Glutamatergic neuron (in vitro differentiated cells): ENCODE measurements around the gene DPPA4. TPM values are rescaled to one million over a fixed set of nuclear protein-coding genes. Genes with fewer than 3 reads are reported as not detected.
A peak's percentile ranks its signal among the peaks of the same experiment; 100 is the strongest.

Experiments used
- DNase-seq: peaks from one replicate; pipeline ENCODE4 v3.0.0; 2022
- H3K27ac Mint-ChIP-seq: one replicate; pipeline ENCODE4 v1.8.0; 2020; ENCODE audit warnings: mild to moderate bottlenecking, mixed read lengths, inconsistent platforms; ENCODE audit not compliant: unreplicated experiment
- H3K27me3 Mint-ChIP-seq: one replicate; pipeline ENCODE4 v1.8.0; 2020; ENCODE audit warnings: mild to moderate bottlenecking, moderate library complexity, mixed read lengths, inconsistent platforms; ENCODE audit not compliant: unreplicated experiment
- H3K36me3 Mint-ChIP-seq: one replicate; pipeline ENCODE4 v1.8.0; 2020; ENCODE audit warnings: mild to moderate bottlenecking, mixed read lengths, inconsistent platforms; ENCODE audit not compliant: unreplicated experiment
- H3K4me1 Mint-ChIP-seq: one replicate; pipeline ENCODE4 v1.8.0; 2020; ENCODE audit warnings: mild to moderate bottlenecking, low read depth, mixed read lengths, inconsistent platforms; ENCODE audit not compliant: unreplicated experiment
- H3K4me3 Mint-ChIP-seq: one replicate; pipeline ENCODE4 v1.8.0; 2020; ENCODE audit warnings: mild to moderate bottlenecking, mixed read lengths, inconsistent platforms; ENCODE audit not compliant: unreplicated experiment
- H3K9me3 Mint-ChIP-seq: one replicate; pipeline ENCODE4 v1.8.0; 2020; ENCODE audit warnings: mild to moderate bottlenecking, moderate library complexity, mixed read lengths, inconsistent platforms; ENCODE audit not compliant: unreplicated experiment
- long read RNA-seq: library from polyadenylated mRNA; unstranded; transcript quantifications from one replicate; pipeline ENCODE4 v2.0.0, GENCODE V29; 2020; ENCODE audit not compliant: unreplicated experiment
- total RNA-seq: library from RNA; stranded (reverse); fragmentation: NEBNext Ultra II Directional; extraction: Animal tissue kit (Norgen Biotek cat#: 25700); gene quantifications from one replicate; pipeline ENCODE4 v1.2.1, GENCODE V29; 2021; ENCODE audit not compliant: unreplicated experiment
- TF ChIP-seq, protein P1 (sequence below): fragments of 200-600 bp; sonication (generic); IDR thresholded peaks from one replicate; pipeline ENCODE4 v1.5.0; 2021; ENCODE audit not compliant: partially characterized antibody, unreplicated experiment

Gene DPPA4, protein sequence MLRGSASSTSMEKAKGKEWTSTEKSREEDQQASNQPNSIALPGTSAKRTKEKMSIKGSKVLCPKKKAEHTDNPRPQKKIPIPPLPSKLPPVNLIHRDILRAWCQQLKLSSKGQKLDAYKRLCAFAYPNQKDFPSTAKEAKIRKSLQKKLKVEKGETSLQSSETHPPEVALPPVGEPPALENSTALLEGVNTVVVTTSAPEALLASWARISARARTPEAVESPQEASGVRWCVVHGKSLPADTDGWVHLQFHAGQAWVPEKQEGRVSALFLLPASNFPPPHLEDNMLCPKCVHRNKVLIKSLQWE
- total RNA-seq = 89.5 TPM
- long read RNA-seq, transcript DPPA4-201 (7 exons, 2,817 nt) = major isoform, 20 of 24 reads
- long read RNA-seq, partial matches to known transcripts = 2 of 24 reads
- long read RNA-seq, other reads (novel, unspliced or antisense) = 2 of 24 reads

DNA sequence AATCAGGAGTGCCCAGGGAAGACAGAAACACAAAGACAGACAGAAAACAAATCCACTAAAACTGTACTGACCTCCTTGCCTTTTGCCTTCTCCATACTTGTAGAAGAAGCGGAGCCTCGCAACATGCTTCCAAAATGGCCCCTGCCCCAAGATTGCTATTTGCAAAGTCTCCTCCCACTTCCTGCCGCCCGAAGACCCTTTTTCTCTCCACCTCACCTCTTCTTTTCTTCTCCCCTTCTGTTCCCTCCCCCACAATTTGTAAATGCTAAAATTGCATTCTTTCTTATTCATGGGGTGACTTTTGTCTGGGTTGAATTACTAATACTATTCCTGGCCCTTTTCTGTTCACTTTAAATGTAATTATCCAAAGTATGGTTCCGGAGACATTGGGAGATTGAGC lies at the start of gene DPPA4:
TSS of gene DPPA4 (minus strand) at position 154 of the 400 bp plus-strand sequence. CDS start at position 125, 29 bp downstream.
- H3K9me3 Mint-ChIP-seq = peaks cover 5% of the 10 kb centered on the region
- peaks cover 8% of the 10 kb centered on the region for H3K27me3 Mint-ChIP-seq
- peaks cover 16% of the 10 kb centered on the region for H3K4me1 Mint-ChIP-seq
- peak within 1 kb of the TSS; percentile 99 for H3K4me3 Mint-ChIP-seq
- peak; percentile 46 for DNase-seq
- H3K27ac Mint-ChIP-seq = peak within 1 kb of the TSS; percentile 85
- TF ChIP-seq, protein P1, sequence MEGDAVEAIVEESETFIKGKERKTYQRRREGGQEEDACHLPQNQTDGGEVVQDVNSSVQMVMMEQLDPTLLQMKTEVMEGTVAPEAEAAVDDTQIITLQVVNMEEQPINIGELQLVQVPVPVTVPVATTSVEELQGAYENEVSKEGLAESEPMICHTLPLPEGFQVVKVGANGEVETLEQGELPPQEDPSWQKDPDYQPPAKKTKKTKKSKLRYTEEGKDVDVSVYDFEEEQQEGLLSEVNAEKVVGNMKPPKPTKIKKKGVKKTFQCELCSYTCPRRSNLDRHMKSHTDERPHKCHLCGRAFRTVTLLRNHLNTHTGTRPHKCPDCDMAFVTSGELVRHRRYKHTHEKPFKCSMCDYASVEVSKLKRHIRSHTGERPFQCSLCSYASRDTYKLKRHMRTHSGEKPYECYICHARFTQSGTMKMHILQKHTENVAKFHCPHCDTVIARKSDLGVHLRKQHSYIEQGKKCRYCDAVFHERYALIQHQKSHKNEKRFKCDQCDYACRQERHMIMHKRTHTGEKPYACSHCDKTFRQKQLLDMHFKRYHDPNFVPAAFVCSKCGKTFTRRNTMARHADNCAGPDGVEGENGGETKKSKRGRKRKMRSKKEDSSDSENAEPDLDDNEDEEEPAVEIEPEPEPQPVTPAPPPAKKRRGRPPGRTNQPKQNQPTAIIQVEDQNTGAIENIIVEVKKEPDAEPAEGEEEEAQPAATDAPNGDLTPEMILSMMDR = no peak
- H3K36me3 Mint-ChIP-seq = no peaks in the 10 kb centered on the region

DNA sequence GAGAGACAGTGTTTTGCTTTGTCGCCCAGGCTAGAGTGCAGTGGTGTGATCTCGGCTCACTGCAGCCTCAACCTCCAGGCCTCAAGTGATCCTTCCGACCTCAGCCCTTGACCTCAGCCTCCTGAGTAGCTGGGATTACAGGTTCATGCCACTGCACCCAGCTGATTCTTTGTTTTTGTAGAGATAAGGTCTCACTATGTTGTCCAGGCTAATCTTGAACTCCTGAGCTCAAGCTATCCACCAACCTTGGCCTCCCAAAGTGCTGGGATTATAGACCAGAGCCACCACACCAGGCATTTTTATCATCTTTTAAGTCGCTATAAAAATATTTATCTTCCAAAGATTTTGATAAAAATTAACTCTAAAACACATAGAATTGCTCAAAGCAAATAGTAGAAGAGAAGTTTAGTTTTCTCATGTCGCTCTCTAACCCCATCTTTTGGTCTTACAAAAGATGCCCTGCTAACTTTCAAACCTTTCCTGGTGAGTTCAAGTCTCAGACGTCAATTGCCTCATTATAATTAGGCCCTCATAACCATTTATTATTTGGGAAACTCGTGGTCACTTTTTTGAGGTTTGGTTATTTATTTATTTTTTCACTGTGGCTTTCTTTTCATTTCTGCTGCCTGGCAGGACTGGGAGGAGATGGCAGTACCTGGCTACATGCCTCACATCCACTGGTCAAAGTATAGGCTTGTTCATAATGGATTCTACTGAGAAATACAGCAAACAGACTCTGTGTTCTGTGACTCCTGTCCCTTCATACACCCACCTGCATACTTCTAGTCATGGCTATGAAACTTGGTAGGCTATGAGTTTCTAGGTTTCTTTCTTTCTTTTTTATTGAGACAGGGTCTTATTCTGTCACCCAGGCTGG lies 48.3 kb upstream of the DPPA4 start:
- H3K27me3 Mint-ChIP-seq = no peaks in the 10 kb centered on the region
- H3K4me3 Mint-ChIP-seq = no peak overlapping the region
- H3K27ac Mint-ChIP-seq = no peak overlapping the region
- TF ChIP-seq, protein P1 = no peak
- no peak for DNase-seq
- no peaks in the 10 kb centered on the region for H3K36me3 Mint-ChIP-seq
- H3K4me1 Mint-ChIP-seq = peaks cover 2% of the 10 kb centered on the region
- no peaks in the 10 kb centered on the region for H3K9me3 Mint-ChIP-seq

DNA sequence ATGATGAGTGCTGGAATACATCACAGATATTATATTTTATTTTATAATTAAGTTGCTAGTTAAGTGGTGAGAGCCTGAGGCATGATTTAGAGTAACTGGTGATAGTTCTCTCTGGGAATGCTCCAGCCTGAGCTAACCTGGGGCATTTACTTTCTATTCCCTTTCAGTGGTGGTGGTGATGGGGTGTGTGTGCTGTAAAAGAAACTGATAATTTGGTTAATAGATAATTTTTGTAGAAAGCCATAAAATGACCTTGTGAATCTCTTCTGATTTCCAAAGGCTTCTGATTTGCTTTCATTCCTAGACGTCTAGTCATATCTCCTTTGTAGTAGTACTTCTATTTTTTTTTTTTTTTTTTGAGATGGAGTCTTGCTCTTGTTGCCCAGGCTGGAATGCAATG lies 46.8 kb upstream of the DPPA4 start:
- H3K4me1 Mint-ChIP-seq = peaks cover 2% of the 10 kb centered on the region
- DNase-seq = no peak
- H3K9me3 Mint-ChIP-seq = no peaks in the 10 kb centered on the region
- H3K27me3 Mint-ChIP-seq = no peaks in the 10 kb centered on the region
- H3K4me3 Mint-ChIP-seq = no peak overlapping the region
- H3K27ac Mint-ChIP-seq = no peak overlapping the region
- H3K36me3 Mint-ChIP-seq = no peaks in the 10 kb centered on the region
- TF ChIP-seq, protein P1 = no peak

DNA sequence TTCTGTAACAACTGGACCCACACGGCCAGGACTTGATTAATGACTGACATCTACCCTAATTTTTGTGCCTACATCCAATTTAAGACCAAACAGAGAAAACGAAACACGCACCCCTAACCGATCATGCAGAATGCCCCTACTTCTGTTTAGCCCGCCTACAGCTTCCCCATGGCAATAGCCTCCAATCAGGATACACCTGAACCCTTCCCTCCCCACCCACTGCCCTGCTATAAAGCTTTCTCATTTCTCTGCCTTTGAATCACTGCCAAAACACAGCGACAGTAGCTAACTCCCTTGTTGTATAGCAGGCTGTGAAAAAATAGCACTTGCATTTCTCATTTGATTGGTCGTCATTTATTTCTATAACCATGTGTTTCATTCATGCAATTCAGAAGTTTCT lies 45.2 kb upstream of the DPPA4 start:
- DNase-seq = no peak
- H3K27me3 Mint-ChIP-seq = no peaks in the 10 kb centered on the region
- no peak overlapping the region for H3K27ac Mint-ChIP-seq
- H3K36me3 Mint-ChIP-seq = no peaks in the 10 kb centered on the region
- no peaks in the 10 kb centered on the region for H3K9me3 Mint-ChIP-seq
- TF ChIP-seq, protein P1 = no peak
- H3K4me3 Mint-ChIP-seq = no peak overlapping the region
- H3K4me1 Mint-ChIP-seq = peaks cover 2% of the 10 kb centered on the region
